GM12878 (cell line): ENCODE results near the gene HK2. TPM values are rescaled to one million over a fixed set of nuclear protein-coding genes. Genes with fewer than 3 reads are reported as not detected.

Experiments
- ATF3 ChIP-seq: IDR thresholded peaks from 2 replicates; pipeline ENCODE4 v1.6.1; 2011; ENCODE audit warnings: low read depth, mild to moderate bottlenecking, low read length, moderate library complexity, borderline replicate concordance; ENCODE audit errors: extremely low read depth
- BCL11A ChIP-seq: IDR thresholded peaks from 2 replicates; pipeline ENCODE4 v1.6.1; 2011; ENCODE audit warnings: low read depth, low read length
- BHLHE40 ChIP-seq, 2 experiments: fragments of 450-650 bp in 1 of 2; IDR thresholded peaks; 2 replicates each; pipeline ENCODE4 v1.6.1; 2011 to 2017; ENCODE audit warnings: low read depth in 2 of 2, borderline replicate concordance in 1 of 2, improper control_type of control experiment in 1 of 2, low read length in 1 of 2, mild to moderate bottlenecking in 1 of 2
- CHD2 ChIP-seq: IDR thresholded peaks from 2 replicates; pipeline ENCODE4 v1.6.1; 2011; ENCODE audit warnings: low read depth, low read length, improper control_type of control experiment, borderline replicate concordance
- CTCF ChIP-seq, 3 experiments: IDR thresholded peaks in 2 of 3; conservative IDR thresholded peaks in 1 of 3; 2 replicates each; pipeline ENCODE4 v1.5.1; 2011; ENCODE audit warnings: low read depth in 3 of 3, low read length in 3 of 3, mild to moderate bottlenecking in 3 of 3, control low read depth in 2 of 3, moderate library complexity in 2 of 3, inconsistent platforms in 1 of 3, mixed read lengths in 1 of 3; ENCODE audit not compliant: control insufficient read depth in 2 of 3, insufficient read depth in 1 of 3; ENCODE audit errors: extremely low read depth in 1 of 3
- E2F4 ChIP-seq: IDR thresholded peaks from 2 replicates; pipeline ENCODE4 v1.6.1; 2012; ENCODE audit warnings: low read depth, low read length, improper control_type of control experiment
- EP300 ChIP-seq, 2 experiments: fragments of 150-350 bp in 1 of 2; IDR thresholded peaks; 2 replicates each; pipeline ENCODE4 v1.6.1; 2011 to 2012; ENCODE audit warnings: low read depth in 2 of 2, low read length in 2 of 2, borderline replicate concordance in 1 of 2, improper control_type of control experiment in 1 of 2, inconsistent platforms in 1 of 2; ENCODE audit not compliant: control insufficient read depth in 1 of 2
- FOXK2 ChIP-seq: fragments of 450-650 bp; IDR thresholded peaks from 2 replicates; pipeline ENCODE4 v1.6.1; 2017; ENCODE audit warnings: mild to moderate bottlenecking, moderate library complexity
- HDAC6 ChIP-seq: fragments of 200-600 bp; sonication (generic); IDR thresholded peaks from one replicate; pipeline ENCODE4 v1.8.0; 2017; ENCODE audit warnings: antibody characterized with exemption; ENCODE audit not compliant: unreplicated experiment
- KLF5 ChIP-seq: fragments of 450-650 bp; IDR thresholded peaks from 2 replicates; pipeline ENCODE4 v1.6.1; 2014; ENCODE audit warnings: mild to moderate bottlenecking; ENCODE audit not compliant: partially characterized antibody
- LARP7 ChIP-seq: fragments of 450-650 bp; IDR thresholded peaks from 2 replicates; pipeline ENCODE4 v1.6.1; 2017; ENCODE audit warnings: mild to moderate bottlenecking
- MYC ChIP-seq: IDR thresholded peaks from 2 replicates; pipeline ENCODE4 v1.6.1; 2011; ENCODE audit warnings: mild to moderate bottlenecking, low read length, moderate library complexity, inconsistent platforms; ENCODE audit not compliant: insufficient read depth, insufficient replicate concordance, insufficient read length, severe bottlenecking
- NR2C2 ChIP-seq: IDR thresholded peaks from 2 replicates; pipeline ENCODE4 v1.6.1; 2011; ENCODE audit warnings: borderline replicate concordance, low read depth; ENCODE audit not compliant: control insufficient read depth, insufficient read length
- NR2F1 ChIP-seq: fragments of 450-650 bp; conservative IDR thresholded peaks from 2 replicates; pipeline ENCODE4 v1.6.1; 2017; ENCODE audit warnings: mild to moderate bottlenecking
- PKNOX1 ChIP-seq: fragments of 450-650 bp; IDR thresholded peaks from 2 replicates; pipeline ENCODE4 v1.6.1; 2016; ENCODE audit warnings: mild to moderate bottlenecking
- POLR2AphosphoS2 ChIP-seq: IDR thresholded peaks from 2 replicates; pipeline ENCODE4 v1.6.1; 2011; ENCODE audit warnings: low read depth, mild to moderate bottlenecking, low read length, improper control_type of control experiment, moderate library complexity
- RAD21 ChIP-seq: IDR thresholded peaks from 2 replicates; pipeline ENCODE4 v1.6.1; 2011; ENCODE audit warnings: mild to moderate bottlenecking, low read depth, low read length, moderate library complexity; ENCODE audit not compliant: insufficient read depth
- SUPT20H ChIP-seq: IDR thresholded peaks from 2 replicates; pipeline ENCODE4 v1.6.1; 2011; ENCODE audit warnings: low read depth, mild to moderate bottlenecking, low read length, moderate library complexity, borderline replicate concordance; ENCODE audit not compliant: control insufficient read depth
- USF1 ChIP-seq: IDR thresholded peaks from 2 replicates; pipeline ENCODE4 v1.6.1; 2011; ENCODE audit warnings: borderline replicate concordance, low read depth, mild to moderate bottlenecking, moderate library complexity, mixed read lengths, low read length; ENCODE audit not compliant: insufficient read depth; ENCODE audit errors: extremely low read length
- USF2 ChIP-seq: IDR thresholded peaks from 2 replicates; pipeline ENCODE4 v1.6.1; 2011; ENCODE audit warnings: low read depth, low read length, improper control_type of control experiment, borderline replicate concordance
- polyA plus RNA-seq, 11 experiments: library from polyadenylated mRNA; depleted of rRNA in 4 of 11; unstranded in 6 of 11; stranded (reverse) in 5 of 11; fragments of >200 nt; fragmentation: Nextera tagmentation in 4 of 11; fragmentation: Illumina TruSeq in 1 of 11; extraction: Ambion mirVana in 4 of 11; extraction: Trizol in 1 of 11; gene quantifications; 1 replicate in 1 of 11; 2 replicates in 10 of 11; pipeline versions ENCODE4 v1.2.1 to v1.2.3, GENCODE V29; 2011 to 2016; ENCODE audit warnings: inconsistent platforms in 2 of 11, missing spikeins in 2 of 11, low read depth in 1 of 11
- total RNA-seq, 4 experiments: library from RNA; depleted of rRNA in 3 of 4; stranded (reverse); fragments of >200 nt in 3 of 4; fragmentation: Illumina TruSeq in 1 of 4; extraction: Trizol in 1 of 4; gene quantifications; 2 replicates each; pipeline versions ENCODE4 v1.2.1 to v1.2.3, GENCODE V29; 2013 to 2021

Gene HK2
- total and polyA plus RNA-seq, 10 of the 15 experiments (the other 5 are each of a cell fraction or from before 2014, with no cell fraction given): 5.0 to 73.1 (median 20.2) TPM

- TF ChIP-seq BHLHE40 (IDR thresholded peaks at IDR 0.05; ENCODE audit: borderline replicate concordance in 1 of 2, low read depth in 2 of 2, low read length in 1 of 2) (peak; percentile 37 to 88; a peak in 3 of 4 replicates), SUPT20H (no peak), RAD21 (no peak), NR2F1 (no peak), FOXK2 (peak; percentile 82), CTCF (IDR thresholded peaks at IDR 0.05 in 2 of 3, conservative IDR thresholded peaks at IDR 0.05 in 1 of 3; ENCODE audit: control insufficient read depth in 2 of 3, extremely low read depth in 1 of 3, insufficient read depth in 1 of 3, low read depth in 3 of 3, low read length in 3 of 3) (no peak), BCL11A (no peak), CHD2 (peak; percentile 40; the same call in 1 of the 2 replicates), PKNOX1 (no peak), E2F4 (no peak), ATF3 (no peak), EP300 (IDR thresholded peaks at IDR 0.05; ENCODE audit: borderline replicate concordance in 1 of 2, control insufficient read depth in 1 of 2, low read depth in 2 of 2, low read length in 2 of 2) (no peak), HDAC6 (no peak), POLR2AphosphoS2 (no peak), MYC (peak; percentile 99), USF1 (peak; percentile 62), USF2 (no peak; the same call in 1 of the 2 replicates), LARP7 (peak; percentile 28; the same call in 1 of the 2 replicates), NR2C2 (no peak), KLF5 (no peak)
Measured at GRCh38 chr2:74834792-74835755, 1.1 kb downstream of the HK2 start (continued).
